ENCODE results near the gene ICA1L.

The ICA1L gene

GRCh38 chr2:202736826-202737225 lies 134.7 kb downstream of the ICA1L start:
- no peak for TF ChIP-seq CTCF (conservative IDR thresholded peaks at IDR 0.05; ENCODE audit: control insufficient read depth, insufficient read depth, low read depth, low read length)
- H3K4me3 ChIP-seq (ENCODE audit: control insufficient read depth, low read depth, low read length) = no peak overlapping the region
- DNase-seq (ENCODE audit: low read depth) = no peak

DNA sequence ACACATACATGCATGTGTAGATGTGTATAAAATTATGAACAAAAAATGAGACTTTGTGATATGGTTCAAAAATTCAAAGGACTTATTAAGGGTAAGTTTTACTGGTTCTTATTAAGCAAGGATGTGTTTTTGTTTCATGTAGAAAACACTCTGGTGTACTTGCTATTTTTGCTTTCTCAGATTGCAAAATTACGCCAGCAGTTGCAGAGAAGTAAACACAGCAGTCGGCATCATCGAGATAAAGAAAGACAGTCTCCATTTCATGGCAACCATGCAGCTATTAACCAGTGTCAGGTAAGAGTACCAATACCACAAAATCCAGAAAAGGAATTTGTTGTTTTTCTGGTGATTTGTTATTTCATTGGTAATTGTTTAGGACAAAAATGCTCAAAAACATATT lies 145.5 kb downstream of the ICA1L start:
- DNase-seq (ENCODE audit: low read depth) = no peak
- no peak for TF ChIP-seq CTCF (conservative IDR thresholded peaks at IDR 0.05; ENCODE audit: control insufficient read depth, insufficient read depth, low read depth, low read length)
- H3K4me3 ChIP-seq (ENCODE audit: control insufficient read depth, low read depth, low read length) = no peak overlapping the region

DNA sequence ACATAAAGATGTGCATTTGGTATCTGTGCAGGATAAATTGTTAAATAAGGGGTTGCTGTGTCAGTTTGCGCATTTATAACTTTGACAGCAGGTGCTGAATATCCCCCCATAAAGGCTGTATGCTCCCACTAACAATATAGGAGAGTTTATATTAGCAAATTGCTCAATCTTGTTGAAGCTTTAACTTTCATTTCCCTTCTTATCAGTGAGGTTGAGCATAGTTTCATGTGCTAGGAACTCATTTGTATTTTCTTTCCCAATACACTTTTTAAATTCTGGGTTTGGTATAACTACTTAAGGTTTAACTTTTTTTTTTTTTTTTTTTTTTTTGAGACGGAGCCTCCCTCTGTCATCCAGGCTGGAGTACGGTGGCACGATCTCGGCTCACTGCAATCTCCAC lies 147.8 kb downstream of the ICA1L start:
- DNase-seq (ENCODE audit: low read depth) = no peak
- TF ChIP-seq CTCF (conservative IDR thresholded peaks at IDR 0.05; ENCODE audit: control insufficient read depth, insufficient read depth, low read depth, low read length) = no peak

More for the DNA sequence above, 147.8 kb downstream of the ICA1L start:
- H3K4me3 ChIP-seq (ENCODE audit: control insufficient read depth, low read depth, low read length) = no peak overlapping the region

Measured in fibroblast of mammary gland (primary cell).